ENCODE measurements around the gene PRX.

DNA sequence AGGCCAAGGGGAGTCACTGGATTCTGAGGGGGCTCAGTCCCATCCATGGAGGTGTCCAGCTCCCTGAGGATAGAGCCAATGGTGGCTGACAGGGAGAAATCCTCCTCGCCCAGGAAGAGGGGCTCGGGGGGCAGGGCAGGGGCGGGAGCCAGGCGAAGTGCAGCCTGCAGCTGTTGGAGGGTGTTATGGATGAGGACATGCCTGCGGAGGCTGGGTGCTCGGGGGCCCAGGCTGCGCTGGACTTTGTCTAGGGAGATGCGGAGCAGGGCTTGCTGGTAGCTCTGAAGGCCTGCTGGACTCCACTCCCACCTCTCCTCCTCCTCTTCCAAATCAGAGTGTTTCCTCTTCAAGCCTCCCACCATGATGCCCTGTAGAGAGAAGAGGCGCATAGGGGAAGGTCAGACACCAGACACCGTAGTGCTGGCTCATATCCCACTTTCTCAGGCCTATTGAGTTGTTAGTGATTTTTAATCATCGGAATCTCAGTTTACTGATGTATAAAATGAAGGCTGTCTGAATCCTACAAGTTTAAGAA lies 28.6 kb upstream of the PRX start:
- TF ChIP-seq CTCF (IDR thresholded peaks at IDR 0.05) (no peak), REST (IDR thresholded peaks at IDR 0.05; ENCODE audit: insufficient read depth in 1 of 2, low read depth in 2 of 2, low read length in 1 of 2) (no peak), POLR2AphosphoS5 (IDR thresholded peaks at IDR 0.05; ENCODE audit: low read depth, low read length) (no peak; the same call in 1 of the 2 replicates), TCF7L2 (IDR thresholded peaks at IDR 0.05; ENCODE audit: low read depth, low read length) (no peak)

Measured in Panc1 (cell line).